Posterior vena cava (tissue), 2 donors: ENCODE measurements around the gene CEP57. TPM values are rescaled to one million over a fixed set of nuclear protein-coding genes. Genes with fewer than 3 reads are reported as not detected.
A peak's percentile ranks its signal among the peaks of the same experiment; 100 is the strongest.

Experiments used
- DNase-seq: peaks from one replicate; pipeline ENCODE4 v3.0.0-alpha.2; 2020; ENCODE audit warnings: low spot score
- intact Hi-C, 2 donors: fragments of 100-400 bp; cut with DNase I; formaldehyde crosslinking; loops; one replicate each; pipeline versions ENCODE4 v1.14.1 to v1.14.2; 2022 to 2023
- long read RNA-seq, 2 donors: library from polyadenylated mRNA; unstranded; transcript quantifications; one replicate each; pipeline ENCODE4 v2.0.0, GENCODE V29; 2020 to 2021
- total RNA-seq, 2 donors: library from RNA; stranded (reverse); fragmentation: NEBNext Ultra II Directional; extraction: Animal tissue kit (Norgen Biotek cat#: 25700); gene quantifications; one replicate each; pipeline ENCODE4 v1.2.1, GENCODE V29; 2021
- donor health status: DM: yes; HTN: yes; CAD: no.
- donor health status: DM: yes; HTN: yes; CAD: no.

CEP57 gene
- 10 to 100 TPM; 22.0 to 26.7 TPM for total RNA-seq
- long read RNA-seq, donor 1, transcript CEP57-202 (11 exons, 3,178 nt) = major isoform, 5 of 14 reads
- long read RNA-seq, donor 1, partial matches to known transcripts = 1 of 14 reads
- long read RNA-seq, donor 1, other reads (novel, unspliced or antisense) = 6 of 14 reads
- long read RNA-seq, donor 2, transcript CEP57-210 (7 exons, 2,084 nt) = major isoform, 12 of 38 reads
- long read RNA-seq, donor 2, transcript CEP57-202 (11 exons, 3,178 nt) = minor isoform, 6 of 38 reads
- long read RNA-seq, donor 2, partial matches to known transcripts = 4 of 38 reads
- long read RNA-seq, donor 2, other reads (novel, unspliced or antisense) = 15 of 38 reads

- DNase-seq = peak; percentile 97
- intact Hi-C loops = no loop called here
Observed at GRCh38 chr11:95790123-95790932, at the start of gene CEP57. Gene CEP57, plus strand, starts transcription at chr11:95790498. Its CDS starts 201 bp downstream, at chr11:95790699.

- DNase-seq = no peak
- intact Hi-C loops = loop anchor here in 1 of 2 donors (10.0 kb wide), 1 partner anchor 675 kb away; no protein-coding TSS in a partner anchor
Observed at GRCh38 chr11:95750101-95750500, 40.2 kb upstream of the CEP57 start.

GRCh38 chr11:95751515-95751914 lies 38.8 kb upstream of the CEP57 start:
- no peak for DNase-seq
- intact Hi-C loops = loop anchor here in 1 of 2 donors (10.0 kb wide), 1 partner anchor 677 kb away; no protein-coding TSS in a partner anchor

GRCh38 chr11:95760941-95761340 lies 29.4 kb upstream of the CEP57 start:
- intact Hi-C loops = no loop called here
- DNase-seq = no peak

GRCh38 chr11:95762534-95762933 lies 27.8 kb upstream of the CEP57 start:
- intact Hi-C loops = loop anchor here in 1 of 2 donors (2.0 kb wide), 1 partner anchor 608 kb away; no protein-coding TSS in a partner anchor
- no peak for DNase-seq

- intact Hi-C loops = loop anchor here in 1 of 2 donors (2.0 kb wide), 1 partner anchor 614 kb away; no protein-coding TSS in a partner anchor
- no peak for DNase-seq
Observed at GRCh38 chr11:95764267-95764898, 25.9 kb upstream of the CEP57 start.

GRCh38 chr11:95766701-95767100 lies 23.6 kb upstream of the CEP57 start:
- intact Hi-C loops = no loop called here
- DNase-seq = no peak

GRCh38 chr11:95767498-95767897 lies 22.8 kb upstream of the CEP57 start:
- intact Hi-C loops = no loop called here
- DNase-seq = no peak

GRCh38 chr11:95768521-95768920 lies 21.8 kb upstream of the CEP57 start:
- intact Hi-C loops = no loop called here
- DNase-seq = no peak

GRCh38 chr11:95776859-95777258 lies 13.4 kb upstream of the CEP57 start:
- no peak for DNase-seq
- intact Hi-C loops = no loop called here

GRCh38 chr11:95778699-95779098 lies 11.6 kb upstream of the CEP57 start:
- DNase-seq = no peak
- intact Hi-C loops = no loop called here

GRCh38 chr11:95780544-95780943 lies 9.8 kb upstream of the CEP57 start:
- DNase-seq = no peak
- intact Hi-C loops = no loop called here

GRCh38 chr11:95788921-95789505 lies 1.3 kb upstream of the CEP57 start:
- DNase-seq = no peak
- intact Hi-C loops = loop anchor here in 1 of 2 donors (5.0 kb wide), 1 partner anchor 433 kb away; no protein-coding TSS in a partner anchor

- intact Hi-C loops = loop anchor here in 1 of 2 donors (5.0 kb wide), 1 partner anchor 433 kb away; no protein-coding TSS in a partner anchor
- peak; percentile 99 for DNase-seq
Observed at GRCh38 chr11:95789506-95790122, 684 bp upstream of the CEP57 start, which contains the start of gene FAM76B. Gene FAM76B, minus strand, starts transcription at chr11:95789782. Its CDS starts 304 bp downstream, at chr11:95789478.

- intact Hi-C loops = no loop called here
- DNase-seq = peak; percentile 85
Observed at GRCh38 chr11:95790933-95791708, 823 bp downstream of the CEP57 start.

- intact Hi-C loops = no loop called here
- no peak for DNase-seq
Observed at GRCh38 chr11:95791709-95792033, 1.4 kb downstream of the CEP57 start.

GRCh38 chr11:95792200-95792599 lies 1.9 kb downstream of the CEP57 start:
- intact Hi-C loops = no loop called here
- DNase-seq = peak; percentile 56

GRCh38 chr11:95792700-95793099 lies 2.4 kb downstream of the CEP57 start:
- no peak for DNase-seq
- intact Hi-C loops = no loop called here
